ENCODE results near the gene PSMC3IP. TPM values are rescaled to one million over a fixed set of nuclear protein-coding genes. Genes with fewer than 3 reads are reported as not detected.

PSMC3IP gene
- total and polyA plus RNA-seq, 2 of the 4 experiments (the other 2 are of a cell fraction), result 5.6 to 9.8 TPM

DNA sequence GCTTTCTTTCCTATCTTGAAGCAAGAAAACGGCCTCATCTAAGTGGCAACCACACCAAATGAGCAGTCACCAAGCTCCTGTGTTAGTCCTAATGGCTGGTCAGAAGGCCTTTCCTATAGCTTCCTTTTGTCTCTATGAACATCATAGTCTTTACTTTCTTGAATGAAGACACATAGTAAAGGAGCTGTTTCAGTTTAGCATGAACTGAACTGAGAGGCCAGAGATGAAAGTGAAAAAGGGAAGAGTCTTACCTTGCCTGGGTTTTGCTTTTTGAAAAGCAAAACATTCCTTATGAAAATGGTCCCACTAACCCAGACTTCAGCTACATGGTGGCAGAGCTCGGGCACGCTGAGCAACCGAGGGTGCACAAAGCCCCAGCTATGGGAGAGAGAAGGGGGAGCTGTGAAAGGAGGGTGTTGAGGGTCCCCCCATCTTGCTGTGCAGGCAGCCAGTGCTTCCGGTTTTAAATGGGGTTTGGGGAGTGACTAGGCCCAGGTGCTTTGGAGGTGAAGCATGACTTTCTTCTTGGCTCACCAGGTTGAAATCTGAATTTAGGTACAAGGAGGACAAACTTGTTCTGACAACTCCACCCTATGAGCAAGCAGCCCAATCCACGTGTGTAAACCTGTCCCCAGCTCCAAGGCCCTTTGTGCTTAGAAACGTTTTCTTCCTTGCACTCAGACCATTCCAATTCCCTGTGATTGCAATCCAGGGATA, 9.1 kb upstream of the PSMC3IP start:
- no peak overlapping the region for H3K56ac ChIP-seq (ENCODE audit: extremely low read depth, insufficient read depth, low read length)
- ChIA-PET CTCF (interaction anchor here (1.7 kb wide), 1 partner anchor 9 kb away, joined by 5 read pairs; the partner anchor contains the start of gene PSMC3IP), POLR2A (ENCODE audit: unreplicated experiment) (no interaction called here)
- peaks cover 67% of the 10 kb centered on the region for H3K36me3 ChIP-seq (ENCODE audit: control insufficient read depth, insufficient read depth, low read length)
- H3K4me3 ChIP-seq (ENCODE audit: insufficient read depth, low read depth, low read length), result no peak overlapping the region
- H3K27ac ChIP-seq (ENCODE audit: insufficient read depth, low read length), result no peak overlapping the region
- DNase-seq (no peak), ATAC-seq (ENCODE audit: low read depth) (no peak)
- no peak overlapping the region for H4K8ac ChIP-seq (ENCODE audit: low read depth in 2 of 2, low read length in 2 of 2)
- no peak overlapping the region for H3K14ac ChIP-seq (replicated peaks; ENCODE audit: low read depth, low read length)
- no peak overlapping the region for H3K18ac ChIP-seq (ENCODE audit: low read depth, low read length)
- H3K9me1 ChIP-seq (ENCODE audit: insufficient read depth, low read length), result no peaks in the 10 kb centered on the region; the same call in 1 of the 2 replicates
- 0 out of 4 replicates have a peak, but pooled peaks cover 4 to 9% of the 10 kb centered on the region in 2 experiments for H3K79me1 ChIP-seq (ENCODE audit: low read depth in 1 of 2, low read length in 2 of 2)
- no peak overlapping the region for H4K5ac ChIP-seq (ENCODE audit: low read depth, low read length)
- no peak overlapping the region for H2BK15ac ChIP-seq (ENCODE audit: low read depth, low read length)
- no peaks in the 10 kb centered on the region for H3K27me3 ChIP-seq (ENCODE audit: control insufficient read depth, insufficient read depth, low read length)
- in situ Hi-C loops (cut with MboI; ENCODE audit: low sequenced_read_pairs) (no loop called here), dilution Hi-C loops (cut with HindIII; ENCODE audit: low sequenced_read_pairs, unreplicated experiment) (no loop called here), intact Hi-C loops (cut with micrococcal nuclease) (no loop called here)
- H2BK5ac ChIP-seq (ENCODE audit: low read depth, low read length, poor library complexity, severe bottlenecking), result no peak overlapping the region
- H3K4me1 ChIP-seq (ENCODE audit: control insufficient read depth, insufficient read depth, low read length), result no peaks in the 10 kb centered on the region
- H3K4me2 ChIP-seq (ENCODE audit: low read depth, low read length), result no peak overlapping the region
- no peaks in the 10 kb centered on the region for H3K9me3 ChIP-seq (ENCODE audit: control insufficient read depth, insufficient read depth, low read length)
- no TSS peak for BruUV-seq (replicated peaks)
- H2AK5ac ChIP-seq (ENCODE audit: low read depth, low read length), result no peak overlapping the region
- H2AFZ ChIP-seq (replicated peaks; ENCODE audit: low read length, poor library complexity), result no peak overlapping the region
- no peak overlapping the region for H2BK120ac ChIP-seq (ENCODE audit: low read depth, low read length)
- H4K91ac ChIP-seq (ENCODE audit: insufficient read depth, low read depth, low read length), result no peak overlapping the region
- no peak overlapping the region for H2BK20ac ChIP-seq (ENCODE audit: low read depth, low read length)
- WGBS, 2 experiments (ENCODE audit: extremely low coverage in 2 of 2, insufficient read length in 1 of 2), result no CpG with 5 or more reads among the region's 7 CpGs
- no peak overlapping the region for H3K4ac ChIP-seq (ENCODE audit: low read depth, low read length)
- TF ChIP-seq BHLHE40 (IDR thresholded peaks at IDR 0.05; ENCODE audit: low read depth, low read length) (no peak), RCOR1 (IDR thresholded peaks at IDR 0.05; ENCODE audit: insufficient replicate concordance, low read length) (no peak), FOS (IDR thresholded peaks at IDR 0.05; ENCODE audit: low read depth, low read length) (no peak), CHD1 (IDR thresholded peaks at IDR 0.05; ENCODE audit: low read depth, low read length) (no peak), MAZ (IDR thresholded peaks at IDR 0.05; ENCODE audit: borderline replicate concordance, low read depth, low read length) (no peak), CEBPB (IDR thresholded peaks at IDR 0.05; ENCODE audit: low read depth, low read length) (no peak), MXI1 (IDR thresholded peaks at IDR 0.05; ENCODE audit: borderline replicate concordance, low read depth, low read length) (no peak), NFE2L2 (IDR thresholded peaks at IDR 0.05; ENCODE audit: low read depth, low read length) (no peak), SMC3 (IDR thresholded peaks at IDR 0.05; ENCODE audit: low read depth, low read length) (no peak), RAD21 (IDR thresholded peaks at IDR 0.05; ENCODE audit: low read length) (no peak), RFX5 (IDR thresholded peaks at IDR 0.05; ENCODE audit: low read depth, low read length) (no peak), MAFK (IDR thresholded peaks at IDR 0.05; ENCODE audit: low read depth, low read length) (no peak), POLR2A (IDR thresholded peaks at IDR 0.05; ENCODE audit: low read depth, low read length) (no peak)
- TF ChIP-seq, protein P1, sequence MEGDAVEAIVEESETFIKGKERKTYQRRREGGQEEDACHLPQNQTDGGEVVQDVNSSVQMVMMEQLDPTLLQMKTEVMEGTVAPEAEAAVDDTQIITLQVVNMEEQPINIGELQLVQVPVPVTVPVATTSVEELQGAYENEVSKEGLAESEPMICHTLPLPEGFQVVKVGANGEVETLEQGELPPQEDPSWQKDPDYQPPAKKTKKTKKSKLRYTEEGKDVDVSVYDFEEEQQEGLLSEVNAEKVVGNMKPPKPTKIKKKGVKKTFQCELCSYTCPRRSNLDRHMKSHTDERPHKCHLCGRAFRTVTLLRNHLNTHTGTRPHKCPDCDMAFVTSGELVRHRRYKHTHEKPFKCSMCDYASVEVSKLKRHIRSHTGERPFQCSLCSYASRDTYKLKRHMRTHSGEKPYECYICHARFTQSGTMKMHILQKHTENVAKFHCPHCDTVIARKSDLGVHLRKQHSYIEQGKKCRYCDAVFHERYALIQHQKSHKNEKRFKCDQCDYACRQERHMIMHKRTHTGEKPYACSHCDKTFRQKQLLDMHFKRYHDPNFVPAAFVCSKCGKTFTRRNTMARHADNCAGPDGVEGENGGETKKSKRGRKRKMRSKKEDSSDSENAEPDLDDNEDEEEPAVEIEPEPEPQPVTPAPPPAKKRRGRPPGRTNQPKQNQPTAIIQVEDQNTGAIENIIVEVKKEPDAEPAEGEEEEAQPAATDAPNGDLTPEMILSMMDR (conservative IDR thresholded peaks at IDR 0.05; ENCODE audit: low read depth, low read length), result no peak
- TF ChIP-seq, protein P2, sequence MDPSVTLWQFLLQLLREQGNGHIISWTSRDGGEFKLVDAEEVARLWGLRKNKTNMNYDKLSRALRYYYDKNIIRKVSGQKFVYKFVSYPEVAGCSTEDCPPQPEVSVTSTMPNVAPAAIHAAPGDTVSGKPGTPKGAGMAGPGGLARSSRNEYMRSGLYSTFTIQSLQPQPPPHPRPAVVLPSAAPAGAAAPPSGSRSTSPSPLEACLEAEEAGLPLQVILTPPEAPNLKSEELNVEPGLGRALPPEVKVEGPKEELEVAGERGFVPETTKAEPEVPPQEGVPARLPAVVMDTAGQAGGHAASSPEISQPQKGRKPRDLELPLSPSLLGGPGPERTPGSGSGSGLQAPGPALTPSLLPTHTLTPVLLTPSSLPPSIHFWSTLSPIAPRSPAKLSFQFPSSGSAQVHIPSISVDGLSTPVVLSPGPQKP (IDR thresholded peaks at IDR 0.05; ENCODE audit: borderline replicate concordance, low read depth, low read length), result no peak
- TF ChIP-seq, protein P3, sequence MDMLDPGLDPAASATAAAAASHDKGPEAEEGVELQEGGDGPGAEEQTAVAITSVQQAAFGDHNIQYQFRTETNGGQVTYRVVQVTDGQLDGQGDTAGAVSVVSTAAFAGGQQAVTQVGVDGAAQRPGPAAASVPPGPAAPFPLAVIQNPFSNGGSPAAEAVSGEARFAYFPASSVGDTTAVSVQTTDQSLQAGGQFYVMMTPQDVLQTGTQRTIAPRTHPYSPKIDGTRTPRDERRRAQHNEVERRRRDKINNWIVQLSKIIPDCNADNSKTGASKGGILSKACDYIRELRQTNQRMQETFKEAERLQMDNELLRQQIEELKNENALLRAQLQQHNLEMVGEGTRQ (IDR thresholded peaks at IDR 0.05; ENCODE audit: low read depth, low read length), result no peak
- H4K20me1 ChIP-seq (ENCODE audit: insufficient read depth, low read length), result peaks cover 17% of the 10 kb centered on the region; the same call in 1 of the 2 replicates
- no peak overlapping the region for H3K9ac ChIP-seq (ENCODE audit: low read depth, low read length)
- no peak overlapping the region for H3K23ac ChIP-seq (ENCODE audit: low read depth, low read length)
- no peak overlapping the region for H2AK9ac ChIP-seq (replicated peaks; ENCODE audit: low read depth, low read length, poor library complexity)
